ENCODE results near the gene TCAF2. TPM values are rescaled to one million over a fixed set of nuclear protein-coding genes. Genes with fewer than 3 reads are reported as not detected.
"Not testable (repeated sequence)": the region's sequence is repeated elsewhere in the genome, so short reads cannot be mapped to it uniquely, and the experiment has no call there.

TCAF2 gene
- 1.6 TPM in 2 replicates for total RNA-seq (ENCODE audit: low replicate concordance)

DNA sequence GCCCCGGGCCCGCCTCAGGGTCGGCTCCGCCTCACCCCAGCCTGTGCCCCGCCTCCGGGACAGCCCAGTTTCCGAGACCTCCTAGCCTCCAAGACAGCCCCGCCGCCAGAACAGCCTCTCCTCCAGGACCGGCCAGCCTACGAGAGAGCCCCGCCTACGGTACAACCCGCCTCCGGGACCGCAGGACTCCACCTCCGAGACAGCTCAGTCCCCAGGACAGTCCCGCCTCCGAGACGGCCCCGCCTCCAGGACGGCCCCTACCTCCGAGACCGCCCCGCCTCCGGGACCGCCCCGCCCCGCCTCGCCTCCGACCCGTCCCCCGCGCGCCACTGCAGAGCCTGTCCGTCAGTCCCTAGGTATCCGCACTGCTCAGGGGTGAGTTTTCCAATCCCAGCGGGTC lies at the start of gene TCAF2:
Gene TCAF2, plus strand, starts transcription at position 329 of the 400 bp plus-strand sequence.
- H3K4me3 ChIP-seq (ENCODE audit: low read depth, low read length); DNase-seq (ENCODE audit: low read depth): not testable (repeated sequence)

DNA sequence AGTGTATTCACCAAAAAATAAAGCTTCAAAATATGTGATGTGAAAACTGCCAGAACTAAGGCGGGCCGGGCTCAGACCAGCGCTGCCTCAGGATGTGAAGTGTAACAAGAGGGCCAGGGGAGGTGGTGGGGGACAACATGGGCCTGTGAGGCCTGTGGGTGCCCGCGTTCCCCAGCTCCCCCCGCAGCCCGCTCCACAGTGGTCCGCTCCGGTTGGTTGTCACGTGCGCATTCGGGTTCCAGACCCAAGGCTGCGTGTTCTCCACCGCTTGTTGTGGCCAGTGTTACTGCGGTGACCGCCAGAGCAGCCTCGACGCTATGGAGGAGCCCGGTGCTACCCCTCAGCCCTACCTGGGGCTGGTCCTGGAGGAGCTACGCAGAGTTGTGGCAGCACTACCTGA lies 49.3 kb upstream of the TCAF2 start, which contains the start of gene CTAGE15:
Gene CTAGE15, plus strand, starts transcription at position 301 of the 400 bp plus-strand sequence. Its CDS starts 17 bp downstream, at position 318.
- DNase-seq (ENCODE audit: low read depth), result not testable (repeated sequence)

DNA sequence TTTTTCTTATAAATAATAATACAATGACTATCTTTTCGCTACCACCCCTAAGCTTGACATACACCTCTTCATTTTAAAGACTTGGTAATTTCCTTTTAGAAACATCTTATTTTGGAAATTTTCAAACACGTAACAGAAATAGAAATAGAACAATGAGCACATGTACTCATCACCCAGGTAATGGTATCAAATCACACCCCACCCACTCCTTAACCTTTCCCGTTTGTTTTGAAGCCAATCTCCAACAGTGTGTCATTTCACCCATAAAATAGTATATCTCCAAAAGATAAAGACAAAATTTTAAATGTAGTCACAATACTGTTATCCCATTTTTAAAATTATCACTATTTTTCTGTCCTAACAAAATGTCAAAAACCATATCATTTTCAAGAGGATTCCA lies 32.6 kb upstream of the TCAF2 start:
- DNase-seq (ENCODE audit: low read depth); H3K4me3 ChIP-seq (ENCODE audit: low read depth, low read length): not testable (repeated sequence)

More for the DNA sequence above, 49.3 kb upstream of the TCAF2 start, which contains the start of gene CTAGE15:
- not testable (repeated sequence) for H3K4me3 ChIP-seq (ENCODE audit: low read depth, low read length)

- not testable (repeated sequence) for DNase-seq (ENCODE audit: low read depth); H3K4me3 ChIP-seq (ENCODE audit: low read depth, low read length)
Measured at GRCh38 chr7:143589897-143590296, 30.9 kb upstream of the TCAF2 start.

- DNase-seq (ENCODE audit: low read depth); H3K4me3 ChIP-seq (ENCODE audit: low read depth, low read length): not testable (repeated sequence)
Measured at GRCh38 chr7:143598086-143598485, 22.7 kb upstream of the TCAF2 start.

DNA sequence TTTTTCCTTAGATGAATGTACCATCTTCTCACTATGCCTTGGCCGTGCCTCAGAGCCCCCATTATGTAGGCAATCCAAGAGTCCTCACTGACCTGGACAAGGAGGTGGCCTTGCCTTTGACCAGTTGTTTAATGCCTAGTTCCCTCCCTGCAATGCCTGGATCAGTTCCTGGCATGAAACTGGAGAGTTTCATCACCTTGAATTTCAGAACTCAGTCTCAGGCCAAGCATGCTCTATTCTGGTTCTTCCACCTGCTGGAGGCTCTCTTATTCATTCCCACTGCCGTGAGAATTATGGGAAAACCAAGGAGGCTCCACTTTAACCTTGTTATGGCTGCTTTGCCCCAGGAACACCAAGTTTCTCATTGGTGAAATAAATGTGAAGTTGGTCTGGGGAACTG lies 17.2 kb upstream of the TCAF2 start:
- not testable (repeated sequence) for DNase-seq (ENCODE audit: low read depth); H3K4me3 ChIP-seq (ENCODE audit: low read depth, low read length)

DNA sequence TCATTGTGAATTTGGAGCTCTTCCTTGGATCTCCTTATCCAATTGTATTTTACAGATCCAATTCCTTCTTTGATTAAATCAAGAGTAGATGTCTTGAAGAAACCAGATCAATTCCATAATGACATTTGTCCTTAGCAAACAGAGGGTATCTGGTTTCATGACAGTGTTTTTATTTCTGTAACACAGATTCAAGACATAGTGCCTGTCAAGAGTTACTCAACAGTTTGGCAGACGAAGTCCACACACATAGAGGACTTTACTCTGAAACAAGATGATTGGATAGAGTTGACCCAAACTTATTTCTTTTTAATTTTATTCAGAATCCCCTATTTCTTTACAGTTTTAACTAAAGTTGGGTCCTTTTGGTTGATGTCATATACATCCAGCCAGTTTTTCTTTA lies 14.7 kb upstream of the TCAF2 start:
- not testable (repeated sequence) for H3K4me3 ChIP-seq (ENCODE audit: low read depth, low read length); DNase-seq (ENCODE audit: low read depth)

DNA sequence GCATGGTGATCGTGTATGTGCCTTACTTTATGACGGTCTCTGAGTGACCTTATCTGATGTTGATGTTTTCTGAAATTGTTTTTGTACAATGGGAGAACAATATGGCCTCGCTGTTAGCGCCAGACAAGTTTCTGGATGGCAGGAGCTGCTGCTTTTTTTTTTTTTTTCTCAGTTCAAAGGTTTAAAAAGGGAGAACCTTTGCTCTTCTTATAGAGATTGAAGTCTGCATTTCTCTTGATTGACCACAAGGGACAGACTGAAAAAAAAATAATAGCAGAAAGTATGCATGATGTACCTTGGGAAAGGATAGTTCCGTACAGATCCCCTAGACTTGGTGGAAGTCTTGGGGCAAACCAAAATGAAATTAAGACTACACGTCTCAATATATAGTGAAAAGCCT lies 5.2 kb upstream of the TCAF2 start:
- not testable (repeated sequence) for H3K4me3 ChIP-seq (ENCODE audit: low read depth, low read length); DNase-seq (ENCODE audit: low read depth)

- DNase-seq (ENCODE audit: low read depth); H3K4me3 ChIP-seq (ENCODE audit: low read depth, low read length): not testable (repeated sequence)
Measured at GRCh38 chr7:143617204-143617603, 3.6 kb upstream of the TCAF2 start.

DNA sequence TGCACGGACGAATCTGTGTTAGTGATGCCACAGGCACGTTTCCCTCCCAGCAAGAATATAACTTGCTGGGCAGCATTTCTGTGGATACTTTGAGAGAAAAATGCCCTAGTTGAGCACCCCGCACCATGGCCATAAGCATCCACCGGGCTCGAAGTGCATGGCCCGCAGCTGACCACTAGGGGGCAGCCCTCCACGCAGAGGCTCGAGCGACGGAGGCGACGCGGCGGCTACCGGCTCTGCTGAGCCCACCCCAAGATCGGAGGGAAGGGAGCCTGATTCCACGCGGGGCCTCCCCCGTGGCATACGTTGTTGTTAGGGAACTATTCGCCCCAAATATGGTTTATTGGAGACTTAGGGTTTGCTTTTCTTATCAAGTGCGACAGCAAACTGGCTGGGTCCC lies 716 bp upstream of the TCAF2 start:
- not testable (repeated sequence) for H3K4me3 ChIP-seq (ENCODE audit: low read depth, low read length); DNase-seq (ENCODE audit: low read depth)

DNA sequence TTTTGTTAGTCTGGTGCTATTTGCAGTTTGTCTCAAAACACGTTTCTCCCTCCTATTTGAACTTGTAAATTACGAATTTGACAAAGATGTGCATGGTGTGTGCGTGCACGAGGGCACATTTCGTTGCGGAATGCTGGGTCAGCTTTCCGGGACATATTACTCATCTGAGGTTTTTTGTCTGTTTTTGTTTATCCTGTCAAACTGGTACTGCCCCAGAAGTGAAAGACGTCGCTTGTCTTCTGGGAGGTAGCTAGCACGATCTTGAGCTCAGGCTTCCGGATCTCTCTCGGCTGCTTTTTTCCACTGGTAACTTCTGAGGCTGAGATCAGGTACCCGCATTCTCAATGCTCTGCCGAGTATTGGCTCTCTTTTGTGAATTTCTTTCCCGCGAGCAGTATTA lies 401 bp downstream of the TCAF2 start:
- not testable (repeated sequence) for DNase-seq (ENCODE audit: low read depth); H3K4me3 ChIP-seq (ENCODE audit: low read depth, low read length)

- not testable (repeated sequence) for H3K4me3 ChIP-seq (ENCODE audit: low read depth, low read length); DNase-seq (ENCODE audit: low read depth)
Measured at GRCh38 chr7:143622130-143622529, 1.4 kb downstream of the TCAF2 start.

GRCh38 chr7:143630653-143631052 lies 9.9 kb downstream of the TCAF2 start:
- not testable (repeated sequence) for DNase-seq (ENCODE audit: low read depth); H3K4me3 ChIP-seq (ENCODE audit: low read depth, low read length)

DNA sequence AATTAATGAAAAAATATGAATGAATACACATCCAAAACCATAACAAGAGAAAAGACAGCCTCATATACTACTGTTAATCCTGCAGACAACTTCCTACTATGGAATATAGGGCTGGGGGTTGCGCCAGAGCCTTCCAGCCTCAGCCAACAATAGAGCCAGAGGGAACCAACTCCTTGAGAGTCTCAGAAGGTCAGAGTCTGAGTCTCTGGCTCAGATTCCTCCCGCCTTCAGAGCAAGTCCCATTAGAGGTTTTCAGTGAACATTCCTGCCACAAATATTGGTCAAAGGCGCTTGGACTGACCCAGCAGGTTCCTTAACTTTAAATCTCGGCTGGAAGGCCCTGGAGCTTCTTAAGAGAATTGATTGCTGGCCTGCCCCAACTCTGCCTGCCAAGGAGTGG lies 11.7 kb downstream of the TCAF2 start:
- H3K4me3 ChIP-seq (ENCODE audit: low read depth, low read length); DNase-seq (ENCODE audit: low read depth): not testable (repeated sequence)

GRCh38 chr7:143633013-143633618 lies 12.3 kb downstream of the TCAF2 start:
- not testable (repeated sequence) for DNase-seq (ENCODE audit: low read depth); H3K4me3 ChIP-seq (ENCODE audit: low read depth, low read length)

DNA sequence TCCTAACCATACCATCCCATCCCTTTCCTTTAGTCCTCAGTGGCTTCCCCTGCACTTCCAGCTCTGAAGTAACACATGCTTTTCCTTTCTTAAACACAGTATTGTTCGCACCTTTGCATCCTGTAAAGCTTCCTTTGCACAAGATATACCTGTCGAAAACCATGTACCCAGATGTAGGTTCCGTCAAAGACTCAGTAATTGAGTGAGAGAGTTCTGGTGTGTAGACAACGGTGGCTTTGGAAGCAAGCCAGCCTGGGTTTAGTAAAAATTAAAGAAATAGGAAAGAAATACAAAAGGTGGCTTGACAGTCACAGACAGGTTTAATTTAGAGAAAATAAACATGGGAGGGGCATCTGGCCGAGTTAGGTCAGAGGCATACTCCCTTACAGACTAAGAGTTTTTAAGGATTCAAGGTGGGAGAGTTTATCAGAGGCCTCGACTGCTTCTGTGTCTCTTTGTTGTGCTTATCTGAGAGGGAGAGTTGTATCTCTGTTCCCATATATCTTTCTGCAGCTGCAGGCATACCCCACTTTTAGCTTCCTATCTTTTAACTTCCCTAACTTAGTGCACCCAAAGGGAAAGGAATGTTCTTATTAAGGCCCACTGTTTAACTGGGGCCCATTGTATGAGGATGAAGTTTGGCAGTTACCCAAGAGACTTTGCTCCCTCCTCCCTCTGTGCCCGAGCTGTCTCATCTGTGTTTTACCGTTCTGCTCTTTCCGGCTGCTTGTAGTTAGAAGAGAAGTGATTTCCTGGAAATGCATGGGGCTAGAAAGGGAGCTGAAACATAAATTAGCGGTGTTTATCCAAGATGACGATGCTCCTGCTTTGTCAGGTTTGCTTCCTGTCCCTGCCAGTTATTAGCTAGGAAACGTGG lies 14.8 kb downstream of the TCAF2 start:
- H3K4me3 ChIP-seq (ENCODE audit: low read depth, low read length); DNase-seq (ENCODE audit: low read depth): not testable (repeated sequence)

GRCh38 chr7:143639372-143639771 lies 18.6 kb downstream of the TCAF2 start:
- DNase-seq (ENCODE audit: low read depth), result not testable (repeated sequence)

DNA sequence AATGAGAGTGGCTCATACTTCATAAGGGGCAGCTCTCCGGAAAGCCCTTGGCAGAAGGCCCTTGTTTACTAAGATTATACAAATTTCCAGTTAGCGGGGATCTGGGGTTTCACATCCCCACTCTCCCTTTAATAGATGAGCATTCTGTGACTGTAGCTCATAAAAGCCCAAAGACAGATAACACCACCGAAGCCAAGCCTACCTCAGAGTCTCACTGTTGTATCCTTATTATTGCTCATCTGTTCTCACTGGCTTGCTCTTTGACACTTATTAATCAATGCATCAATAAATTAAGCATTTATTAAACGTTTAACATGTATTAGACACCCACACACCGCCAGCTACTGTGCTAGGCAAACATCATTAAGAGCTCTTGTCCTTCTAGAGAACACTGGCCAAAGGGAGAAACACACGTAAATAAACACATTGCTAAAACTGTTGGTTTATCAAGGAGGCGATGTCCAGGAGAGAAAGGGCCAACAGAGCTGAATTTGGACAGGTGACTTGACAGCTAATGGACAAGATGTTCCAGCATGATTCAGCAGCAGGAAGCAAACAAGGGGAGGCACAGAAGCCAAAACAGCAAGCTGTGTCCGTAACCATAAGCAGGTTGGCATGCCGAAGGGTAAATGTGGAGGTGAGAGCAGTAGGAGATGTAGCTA lies 19.9 kb downstream of the TCAF2 start:
- not testable (repeated sequence) for H3K4me3 ChIP-seq (ENCODE audit: low read depth, low read length); DNase-seq (ENCODE audit: low read depth)

More at GRCh38 chr7:143639372-143639771, 18.6 kb downstream of the TCAF2 start:
- H3K4me3 ChIP-seq (ENCODE audit: low read depth, low read length), result not testable (repeated sequence)

- not testable (repeated sequence) for H3K4me3 ChIP-seq (ENCODE audit: low read depth, low read length); DNase-seq (ENCODE audit: low read depth)
Measured at GRCh38 chr7:143646598-143646997, 25.8 kb downstream of the TCAF2 start.

Measured in fibroblast of the aortic adventitia (primary cell).